ENCODE data around the gene PIK3CA. TPM values are rescaled to one million over a fixed set of nuclear protein-coding genes. Genes with fewer than 3 reads are reported as not detected.

Gene PIK3CA
- polyA plus RNA-seq, 3 donors: 7.4 to 9.5 (median 9.4) TPM

DNA sequence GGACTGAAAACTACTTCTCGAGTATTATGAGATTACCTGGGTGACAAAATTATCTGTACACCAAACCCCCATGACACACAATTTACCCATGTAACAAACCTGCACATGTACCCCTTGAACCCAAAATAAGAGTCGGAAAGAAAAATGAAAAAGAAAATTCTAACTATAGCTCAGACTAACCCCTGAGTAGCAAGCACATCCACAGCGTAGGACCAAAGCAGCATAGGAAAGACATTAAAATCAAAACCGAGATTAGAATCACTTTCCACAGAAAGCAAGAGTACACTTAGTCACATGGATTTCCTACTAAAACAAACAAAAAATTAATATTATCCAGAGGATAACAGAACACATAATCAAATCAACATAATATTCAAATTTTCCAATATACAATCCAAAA, 6.3 kb upstream of the PIK3CA start:
- H3K4me2 ChIP-seq (replicated peaks; ENCODE audit: extremely low read depth, low read length, poor library complexity, severe bottlenecking): no peak overlapping the region
- no peak overlapping the region for H2AFZ ChIP-seq (ENCODE audit: insufficient read depth, low read depth, low read length, poor library complexity, severe bottlenecking)
- no peaks in the 10 kb centered on the region for H3K36me3 ChIP-seq (replicated peaks in 1 of 2; ENCODE audit: control insufficient read depth in 1 of 2, insufficient read depth in 2 of 2, low read length in 2 of 2)
- H3K9ac ChIP-seq (ENCODE audit: insufficient read depth, low read length, poor library complexity, severe bottlenecking): no peak overlapping the region
- no peak for TF ChIP-seq CTCF (IDR thresholded peaks at IDR 0.05)
- Mint-ChIP-seq H3K9me3 (peaks cover 0 to 11% (median 3%) of the 10 kb centered on the region in 7 donors), H3K4me3 (no peak overlapping the region), H3K4me1 (peaks cover 2% of the 10 kb centered on the region), H3K27me3 (ENCODE audit: low read depth in 3 of 3) (peaks cover 8 to 12% (median 10%) of the 10 kb centered on the region in 3 donors), H3K36me3 (no peaks in the 10 kb centered on the region), H3K27ac (no peak overlapping the region)
- intact Hi-C loops (cut with micrococcal nuclease): loop anchor here in 1 of 2 donors (10.0 kb wide), 2 partner anchors 203 to 313 kb away; partner anchors contain the start of genes GNB4 and MFN1
- peaks cover 0 to 1% of the 10 kb centered on the region in 2 donors for H3K4me1 ChIP-seq (ENCODE audit: control insufficient read depth in 1 of 2, insufficient read depth in 2 of 2, low read length in 2 of 2)
- no peaks in the 10 kb centered on the region for H4K20me1 ChIP-seq (ENCODE audit: insufficient read depth, low read length)
- no peaks in the 10 kb centered on the region for H3K79me2 ChIP-seq (ENCODE audit: insufficient read depth, low read length)
- DNase-seq: no peak
- no peak overlapping the region for H3K27ac ChIP-seq (ENCODE audit: low read depth in 1 of 2, low read length in 2 of 2)
- H3K27me3 ChIP-seq (ENCODE audit: control insufficient read depth in 2 of 2, insufficient read depth in 2 of 2, low read length in 2 of 2): peaks cover 0 to 5% of the 10 kb centered on the region in 2 donors
- no peaks in the 10 kb centered on the region for H3K9me3 ChIP-seq (replicated peaks in 1 of 2; ENCODE audit: control insufficient read depth in 1 of 2, insufficient read depth in 1 of 2, low read length in 2 of 2)
- WGBS (ENCODE audit: insufficient coverage): 100% methylated on average over 2 of the region's 4 CpGs
- no peak overlapping the region for H3K4me3 ChIP-seq (replicated peaks in 1 of 3; ENCODE audit: low read depth in 2 of 3, low read length in 3 of 3)

GRCh38 chr3:179146911-179147513, 1.1 kb upstream of the PIK3CA start:
- H3K4me3 Mint-ChIP-seq: no peak overlapping the region
- intact Hi-C loops (cut with micrococcal nuclease): loop anchor here (5.0 to 10.0 kb wide), 5 partner anchors 35 to 308 kb away; partner anchors contain the start of genes MFN1 (in 2 of the 2), GNB4 (in 1 of the 2) and ZNF639 (in 1 of the 2)
- peak; percentile 29 to 54 (median 53) for DNase-seq

More at GRCh38 chr3:179146911-179147513, 1.1 kb upstream of the PIK3CA start:
- no peaks in the 10 kb centered on the region for H3K9me3 Mint-ChIP-seq
- Histone ChIP-seq H3K27ac (ENCODE audit: low read depth in 1 of 2, low read length in 2 of 2) (peak overlapping the region; percentile 91 to 96), H3K36me3 (replicated peaks in 1 of 2; ENCODE audit: control insufficient read depth in 1 of 2, insufficient read depth in 2 of 2, low read length in 2 of 2) (no peaks in the 10 kb centered on the region), H3K9ac (ENCODE audit: insufficient read depth, low read length, poor library complexity, severe bottlenecking) (peak overlapping the region; percentile 94), H4K20me1 (ENCODE audit: insufficient read depth, low read length) (peaks cover 22% of the 10 kb centered on the region), H3K27me3 (ENCODE audit: control insufficient read depth in 2 of 2, insufficient read depth in 2 of 2, low read length in 2 of 2) (peaks cover 0 to 5% of the 10 kb centered on the region in 2 donors), H3K79me2 (ENCODE audit: insufficient read depth, low read length) (peaks cover 36% of the 10 kb centered on the region), H3K4me1 (ENCODE audit: control insufficient read depth in 1 of 2, insufficient read depth in 2 of 2, low read length in 2 of 2) (peaks cover 14 to 15% of the 10 kb centered on the region in 2 donors), H2AFZ (ENCODE audit: insufficient read depth, low read depth, low read length, poor library complexity, severe bottlenecking) (peak overlapping the region; percentile 95), H3K9me3 (replicated peaks in 1 of 2; ENCODE audit: control insufficient read depth in 1 of 2, insufficient read depth in 1 of 2, low read length in 2 of 2) (no peaks in the 10 kb centered on the region), H3K4me3 (replicated peaks in 1 of 3; ENCODE audit: low read depth in 2 of 3, low read length in 3 of 3) (peak overlapping the region; percentile 94 to 99 (median 99)), H3K4me2 (replicated peaks; ENCODE audit: extremely low read depth, low read length, poor library complexity, severe bottlenecking) (peak overlapping the region; percentile 94)
- H3K27ac Mint-ChIP-seq: no peak overlapping the region
- TF ChIP-seq CTCF (IDR thresholded peaks at IDR 0.05): peak; percentile 89
- 0% methylated on average over 4 of the region's 16 CpGs for WGBS (ENCODE audit: insufficient coverage)
- H3K4me1 Mint-ChIP-seq: peaks cover 25% of the 10 kb centered on the region
- peaks cover 4 to 8% (median 7%) of the 10 kb centered on the region in 3 donors for H3K27me3 Mint-ChIP-seq (ENCODE audit: low read depth in 3 of 3)
- H3K36me3 Mint-ChIP-seq: no peaks in the 10 kb centered on the region

Measured in CD14-positive monocyte (primary cell).